Hematopoietic multipotent progenitor cell treated with erythropoietin and hydrocortisone succinate and interleukin-3 and kit ligand, for 17 days (in vitro differentiated cells): ENCODE measurements around the gene DACT3.
A peak's percentile ranks its signal among the peaks of the same experiment; 100 is the strongest.

Experiments used
- DNase-seq: peaks from one replicate; pipeline ENCODE4 v3.0.0-alpha.2; 2015; ENCODE audit warnings: low spot score

DACT3 gene

DNA sequence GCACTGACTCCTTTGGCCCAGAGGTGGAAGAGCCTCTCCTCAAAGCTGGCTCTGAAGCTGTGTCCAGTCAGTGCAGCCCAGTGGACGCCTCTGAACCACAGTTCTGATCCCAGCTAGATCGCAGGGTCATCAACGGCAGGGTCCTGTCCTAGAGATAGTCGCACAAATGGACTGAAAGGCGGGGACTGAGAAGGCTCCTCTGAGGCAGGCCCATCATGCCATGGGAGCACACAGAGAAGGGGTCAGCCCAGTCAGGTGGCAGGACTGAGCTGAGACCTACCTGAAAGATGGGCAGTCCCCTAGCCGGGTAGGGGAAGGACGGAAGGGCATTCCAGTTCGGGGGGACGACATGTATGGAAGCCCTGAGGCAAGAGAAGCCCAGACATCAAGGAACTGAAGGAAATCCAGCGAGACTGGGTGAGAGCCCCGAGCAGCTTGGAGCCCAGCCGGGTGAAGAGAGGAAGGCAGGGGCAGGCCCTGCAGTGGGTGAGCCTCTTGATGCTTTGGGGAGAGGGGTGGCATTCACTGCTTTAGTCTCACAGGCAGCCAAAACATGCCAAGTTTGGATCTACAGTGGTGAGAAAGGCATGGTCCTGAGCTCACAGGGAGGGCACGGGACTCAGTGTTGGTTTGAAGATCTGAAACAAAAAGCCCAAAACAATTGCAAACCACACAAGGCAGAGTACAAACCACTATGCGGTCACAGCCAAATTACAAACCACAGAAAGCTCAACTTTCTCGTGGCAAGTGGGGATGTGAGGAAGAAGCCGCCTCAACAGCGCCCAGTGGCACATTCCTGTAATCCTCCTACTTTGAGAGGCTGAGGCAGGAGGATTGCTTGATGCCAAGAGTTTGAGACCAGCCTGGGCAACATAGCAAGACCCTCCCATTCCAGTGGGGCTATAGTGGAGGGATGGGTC is 49.9 kb downstream of the DACT3 start:
- no peak for DNase-seq

DNA sequence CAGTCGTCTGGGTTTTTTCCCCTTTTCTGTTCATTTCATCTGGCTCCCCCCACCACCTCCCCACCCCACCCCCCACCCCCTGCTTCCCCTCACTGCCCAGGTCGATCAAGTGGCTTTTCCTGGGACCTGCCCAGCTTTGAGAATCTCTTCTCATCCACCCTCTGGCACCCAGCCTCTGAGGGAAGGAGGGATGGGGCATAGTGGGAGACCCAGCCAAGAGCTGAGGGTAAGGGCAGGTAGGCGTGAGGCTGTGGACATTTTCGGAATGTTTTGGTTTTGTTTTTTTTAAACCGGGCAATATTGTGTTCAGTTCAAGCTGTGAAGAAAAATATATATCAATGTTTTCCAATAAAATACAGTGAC is 50.6 kb downstream of the DACT3 start:
- no peak for DNase-seq

DNA sequence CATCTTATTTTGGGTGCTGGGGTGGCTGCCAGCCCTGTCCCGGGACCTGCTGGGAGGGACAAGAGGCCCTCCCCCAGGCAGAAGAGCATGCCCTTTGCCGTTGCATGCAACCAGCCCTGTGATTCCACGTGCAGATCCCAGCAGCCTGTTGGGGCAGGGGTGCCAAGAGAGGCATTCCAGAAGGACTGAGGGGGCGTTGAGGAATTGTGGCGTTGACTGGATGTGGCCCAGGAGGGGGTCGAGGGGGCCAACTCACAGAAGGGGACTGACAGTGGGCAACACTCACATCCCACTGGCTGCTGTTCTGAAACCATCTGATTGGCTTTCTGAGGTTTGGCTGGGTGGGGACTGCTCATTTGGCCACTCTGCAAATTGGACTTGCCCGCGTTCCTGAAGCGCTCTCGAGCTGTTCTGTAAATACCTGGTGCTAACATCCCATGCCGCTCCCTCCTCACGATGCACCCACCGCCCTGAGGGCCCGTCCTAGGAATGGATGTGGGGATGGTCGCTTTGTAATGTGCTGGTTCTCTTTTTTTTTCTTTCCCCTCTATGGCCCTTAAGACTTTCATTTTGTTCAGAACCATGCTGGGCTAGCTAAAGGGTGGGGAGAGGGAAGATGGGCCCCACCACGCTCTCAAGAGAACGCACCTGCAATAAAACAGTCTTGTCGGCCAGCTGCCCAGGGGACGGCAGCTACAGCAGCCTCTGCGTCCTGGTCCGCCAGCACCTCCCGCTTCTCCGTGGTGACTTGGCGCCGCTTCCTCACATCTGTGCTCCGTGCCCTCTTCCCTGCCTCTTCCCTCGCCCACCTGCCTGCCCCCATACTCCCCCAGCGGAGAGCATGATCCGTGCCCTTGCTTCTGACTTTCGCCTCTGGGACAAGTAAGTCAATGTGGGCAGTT is 51.2 kb downstream of the DACT3 start:
- no peak for DNase-seq

DNA sequence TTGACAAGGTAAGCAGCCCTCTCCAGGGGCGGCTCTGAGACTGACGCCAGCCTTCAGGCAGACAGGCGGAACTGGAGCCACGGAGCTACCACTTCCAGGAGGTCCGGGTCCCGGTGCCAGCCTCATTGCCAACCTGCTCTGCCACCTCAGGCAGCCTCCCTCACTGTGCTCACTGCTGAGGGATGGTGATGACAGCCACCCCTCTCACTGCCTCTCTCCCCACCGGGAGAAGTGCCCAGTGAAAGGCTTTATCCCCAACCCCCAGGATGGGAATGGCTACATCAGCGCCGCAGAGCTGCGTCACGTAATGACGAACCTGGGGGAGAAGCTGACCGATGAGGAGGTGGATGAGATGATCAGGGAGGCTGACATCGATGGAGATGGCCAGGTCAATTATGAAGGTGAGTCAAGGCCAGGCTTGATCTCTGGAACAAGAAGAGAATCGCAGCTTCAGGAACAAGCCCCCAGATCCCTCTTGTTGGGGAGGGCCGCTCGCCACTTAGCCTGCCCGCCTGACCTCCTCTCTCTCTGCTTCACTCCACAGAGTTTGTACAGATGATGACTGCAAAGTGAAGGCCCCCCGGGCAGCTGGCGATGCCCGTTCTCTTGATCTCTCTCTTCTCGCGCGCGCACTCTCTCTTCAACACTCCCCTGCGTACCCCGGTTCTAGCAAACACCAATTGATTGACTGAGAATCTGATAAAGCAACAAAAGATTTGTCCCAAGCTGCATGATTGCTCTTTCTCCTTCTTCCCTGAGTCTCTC is 52.2 kb downstream of the DACT3 start:
- DNase-seq, result no peak

DNA sequence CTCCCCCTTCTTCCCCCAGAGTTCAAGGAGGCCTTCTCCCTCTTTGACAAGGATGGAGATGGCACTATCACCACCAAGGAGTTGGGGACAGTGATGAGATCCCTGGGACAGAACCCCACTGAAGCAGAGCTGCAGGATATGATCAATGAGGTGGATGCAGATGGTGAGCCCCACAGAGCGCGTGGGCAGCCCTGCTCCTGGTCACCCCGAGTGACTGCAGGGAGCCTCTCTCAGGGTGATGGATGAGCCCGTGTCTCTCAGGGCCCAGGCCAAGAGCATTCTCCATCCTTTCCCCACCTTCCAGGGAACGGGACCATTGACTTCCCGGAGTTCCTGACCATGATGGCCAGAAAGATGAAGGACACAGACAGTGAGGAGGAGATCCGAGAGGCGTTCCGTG is 52.8 kb downstream of the DACT3 start:
- no peak for DNase-seq

DNA sequence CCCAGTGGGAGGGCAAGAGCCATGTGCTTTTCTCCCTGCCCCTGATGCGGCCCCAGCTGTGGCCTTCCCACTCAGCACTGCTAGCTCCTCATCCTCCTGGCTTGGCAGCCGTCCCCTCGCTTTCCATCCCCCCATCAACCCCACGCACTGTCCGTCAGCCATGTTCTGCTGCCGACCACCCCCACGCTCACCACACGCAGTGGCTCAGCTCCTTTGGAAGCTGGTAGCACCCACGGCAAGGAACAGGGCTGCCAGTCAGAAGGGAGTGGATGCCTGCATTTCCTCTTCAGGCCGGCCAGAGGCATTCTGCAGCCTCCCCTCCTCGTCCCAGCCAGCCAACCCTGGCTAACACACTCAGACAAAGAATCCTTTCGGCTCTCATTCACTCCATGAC is 53.5 kb downstream of the DACT3 start:
- DNase-seq, result no peak

DNA sequence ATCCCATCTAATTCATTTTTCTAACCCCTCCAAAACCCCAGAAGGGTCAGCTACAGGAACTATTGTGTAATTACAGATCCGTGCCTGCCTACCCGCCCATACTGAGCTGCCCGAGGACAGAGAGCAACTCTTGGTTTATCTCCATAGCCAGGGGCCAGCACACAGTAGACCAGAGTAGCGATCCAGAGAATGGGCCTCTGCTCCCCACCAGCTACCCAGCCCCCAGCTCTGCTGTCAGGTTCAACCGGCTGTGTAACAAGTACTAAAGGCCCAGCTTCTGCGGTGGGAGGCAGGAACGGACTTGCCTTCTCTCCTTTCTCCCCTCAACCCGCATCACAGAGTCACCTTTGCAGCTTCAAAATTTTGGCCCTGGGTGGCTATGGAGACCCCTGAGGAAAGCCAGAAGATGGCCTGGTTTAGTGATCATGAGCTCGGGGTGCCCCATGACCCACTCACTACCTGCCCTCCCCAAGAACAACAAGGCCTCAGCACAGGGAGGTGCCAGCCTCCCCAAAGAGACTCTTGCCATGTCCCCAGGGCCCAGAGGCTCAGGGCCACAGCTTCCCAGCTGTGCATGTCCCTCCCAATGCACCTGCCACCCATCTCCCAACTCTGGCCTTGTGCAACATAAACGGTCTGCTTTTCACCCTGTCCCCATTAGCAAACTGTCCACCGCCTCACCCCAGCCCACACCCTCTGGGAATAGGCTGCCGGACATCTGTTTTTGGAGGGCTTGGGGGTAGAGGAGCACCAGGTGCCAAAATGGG is 54.1 kb downstream of the DACT3 start:
- DNase-seq, result no peak

DNA sequence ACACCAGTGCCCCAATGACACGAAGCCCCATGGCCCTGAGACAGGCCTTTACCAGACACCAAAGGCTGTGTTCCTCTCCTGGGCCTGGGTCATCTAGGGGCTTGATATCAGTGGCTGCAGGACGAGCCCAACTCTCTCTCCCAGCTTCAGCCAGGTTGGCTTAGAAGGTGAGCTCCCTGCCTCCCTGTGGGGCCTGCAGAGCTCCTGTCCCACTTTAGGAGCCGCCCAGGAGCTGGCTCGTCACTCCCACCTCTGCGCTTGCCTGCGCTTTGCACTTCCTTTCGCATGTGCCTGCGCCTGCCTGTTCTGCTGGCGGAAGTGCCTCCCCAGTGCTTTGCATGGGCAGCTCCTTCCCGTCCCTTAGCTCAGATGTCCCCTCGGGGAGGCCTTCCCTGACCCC is 55.0 kb downstream of the DACT3 start:
- no peak for DNase-seq

DNA sequence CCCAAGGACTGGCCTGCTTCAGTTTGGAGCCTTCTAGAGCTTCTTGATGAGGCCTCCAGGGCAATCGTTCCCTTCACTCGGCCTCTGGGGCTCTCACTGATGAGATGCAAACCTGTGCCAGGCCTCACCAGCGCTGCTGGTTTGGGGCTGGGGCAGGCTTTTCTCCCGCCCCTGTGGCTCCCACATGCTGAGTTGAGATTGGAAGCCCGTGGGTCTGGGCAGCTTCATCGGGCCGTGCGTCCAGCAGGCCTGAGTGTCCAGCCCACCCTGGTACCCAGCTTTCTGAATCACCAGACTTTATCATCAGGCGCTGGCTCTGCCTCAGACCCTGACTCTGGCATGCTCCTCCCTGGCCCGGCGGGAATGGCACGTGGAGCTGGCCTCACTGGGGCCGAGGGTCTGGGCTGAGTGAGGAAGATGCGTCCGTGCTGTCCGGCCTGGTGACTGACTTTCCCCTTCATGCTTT is 55.6 kb downstream of the DACT3 start:
- no peak for DNase-seq

DNA sequence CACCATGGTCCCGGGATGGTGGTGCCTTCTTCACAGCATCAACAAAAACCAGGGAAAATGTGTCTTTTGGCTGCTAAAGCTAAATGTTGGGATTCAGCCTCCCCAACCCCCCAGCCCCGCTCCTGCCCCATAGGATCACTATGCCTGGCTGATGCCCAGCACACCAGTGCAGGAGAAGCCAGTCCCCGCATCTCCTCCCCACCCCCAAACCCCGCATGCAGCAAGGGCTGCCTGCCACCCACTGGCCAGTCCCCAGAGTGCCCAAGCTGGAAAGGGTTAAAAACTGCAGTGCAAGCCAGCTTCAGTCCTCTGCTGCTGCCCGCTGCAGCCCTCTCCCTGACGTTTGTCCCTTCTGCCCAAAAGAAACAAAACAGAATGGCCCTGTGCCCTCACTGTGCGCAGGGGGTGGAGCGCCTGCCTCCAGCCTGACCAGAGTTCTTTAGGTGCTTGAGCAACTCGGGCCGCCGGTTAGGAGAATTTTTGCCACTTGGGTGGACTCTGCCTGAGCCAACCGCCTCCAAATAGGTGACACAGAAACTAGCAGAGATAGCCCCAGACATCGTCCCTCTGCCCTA is 56.1 kb downstream of the DACT3 start:
- DNase-seq, result no peak

DNA sequence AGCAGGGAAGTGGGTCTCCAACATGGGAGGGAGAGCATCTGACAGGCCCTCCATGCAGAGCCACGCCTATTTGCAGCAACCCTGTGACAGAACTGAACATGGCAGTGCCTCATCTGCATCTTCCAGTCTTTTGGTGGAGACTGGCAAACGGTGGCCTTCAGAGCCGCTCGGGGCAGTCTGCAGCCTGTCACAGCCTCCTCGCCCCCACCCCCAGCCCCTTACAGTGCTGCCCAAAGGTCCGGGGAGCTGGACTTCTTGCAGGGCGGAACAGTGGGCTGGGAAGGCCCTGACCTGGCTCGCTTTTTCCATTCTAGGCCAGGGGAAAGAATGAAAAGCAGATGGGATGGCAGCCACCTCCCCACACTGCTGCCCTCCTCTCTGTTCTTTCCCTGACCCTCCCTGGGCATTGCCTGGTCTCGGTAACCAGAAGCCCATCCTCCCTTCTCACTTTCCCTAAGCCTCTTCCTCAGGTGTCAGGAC is 57.2 kb downstream of the DACT3 start:
- no peak for DNase-seq

DNA sequence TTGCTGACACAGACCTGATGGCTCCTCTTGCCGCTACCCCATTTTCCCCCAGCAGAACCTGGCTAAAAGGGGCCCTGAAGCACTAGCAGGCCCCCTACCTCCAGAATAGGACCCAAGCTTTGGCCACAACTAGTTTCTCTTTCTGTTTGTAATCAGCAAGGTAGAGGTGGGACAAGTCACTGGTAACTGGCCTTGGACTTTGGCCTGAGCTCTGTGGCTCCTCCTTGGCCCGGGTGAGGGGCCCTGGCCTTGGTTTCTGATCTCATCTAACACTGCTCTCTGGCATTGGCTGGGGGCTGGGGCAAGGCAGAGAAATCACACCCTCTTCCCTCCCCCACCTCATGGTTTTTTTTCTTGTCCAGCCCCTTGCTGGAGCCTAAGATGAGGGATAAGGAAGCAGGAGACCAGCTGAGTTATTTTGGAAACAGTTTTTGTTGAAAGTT is 57.8 kb downstream of the DACT3 start:
- DNase-seq, result no peak

DNA sequence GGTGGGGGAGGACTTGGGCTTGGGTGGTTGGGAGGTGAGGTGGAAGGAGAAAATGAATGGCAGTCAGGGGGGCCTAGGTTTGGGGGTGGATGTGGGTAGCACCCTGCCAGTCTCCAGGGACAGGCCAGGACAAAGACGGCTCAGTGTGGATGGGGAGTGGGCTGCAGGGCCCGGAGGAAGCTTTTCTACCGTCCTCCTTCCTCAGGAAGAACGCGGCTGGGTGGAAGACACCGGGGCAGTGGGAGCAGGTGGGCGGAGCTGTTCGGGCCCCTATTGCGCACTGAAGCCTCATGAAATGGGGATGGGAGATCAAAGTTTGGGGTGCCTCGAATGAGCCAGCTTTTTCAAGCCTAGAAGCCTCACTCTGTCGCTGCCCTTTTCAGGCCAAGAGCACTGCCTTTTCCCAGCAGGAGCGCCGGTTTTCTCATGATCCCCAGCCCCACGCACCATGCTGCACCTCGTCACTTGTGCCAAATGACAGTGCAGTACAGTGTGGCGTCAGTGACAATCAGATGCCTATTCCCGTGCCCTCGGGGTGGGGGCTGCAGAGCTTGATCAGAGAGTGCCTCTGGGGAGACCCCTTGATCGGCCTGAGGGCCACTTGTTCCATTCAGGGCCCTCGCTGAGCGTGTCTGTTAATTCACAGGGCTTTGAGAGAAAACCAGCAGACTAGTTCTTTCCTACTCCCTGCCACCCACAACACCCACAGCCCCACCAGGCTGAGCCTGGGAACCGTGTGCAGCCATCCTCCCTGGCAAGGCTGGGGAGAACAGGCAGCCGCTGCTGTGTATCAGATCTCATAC is 58.4 kb downstream of the DACT3 start:
- peak; percentile 15 for DNase-seq

DNA sequence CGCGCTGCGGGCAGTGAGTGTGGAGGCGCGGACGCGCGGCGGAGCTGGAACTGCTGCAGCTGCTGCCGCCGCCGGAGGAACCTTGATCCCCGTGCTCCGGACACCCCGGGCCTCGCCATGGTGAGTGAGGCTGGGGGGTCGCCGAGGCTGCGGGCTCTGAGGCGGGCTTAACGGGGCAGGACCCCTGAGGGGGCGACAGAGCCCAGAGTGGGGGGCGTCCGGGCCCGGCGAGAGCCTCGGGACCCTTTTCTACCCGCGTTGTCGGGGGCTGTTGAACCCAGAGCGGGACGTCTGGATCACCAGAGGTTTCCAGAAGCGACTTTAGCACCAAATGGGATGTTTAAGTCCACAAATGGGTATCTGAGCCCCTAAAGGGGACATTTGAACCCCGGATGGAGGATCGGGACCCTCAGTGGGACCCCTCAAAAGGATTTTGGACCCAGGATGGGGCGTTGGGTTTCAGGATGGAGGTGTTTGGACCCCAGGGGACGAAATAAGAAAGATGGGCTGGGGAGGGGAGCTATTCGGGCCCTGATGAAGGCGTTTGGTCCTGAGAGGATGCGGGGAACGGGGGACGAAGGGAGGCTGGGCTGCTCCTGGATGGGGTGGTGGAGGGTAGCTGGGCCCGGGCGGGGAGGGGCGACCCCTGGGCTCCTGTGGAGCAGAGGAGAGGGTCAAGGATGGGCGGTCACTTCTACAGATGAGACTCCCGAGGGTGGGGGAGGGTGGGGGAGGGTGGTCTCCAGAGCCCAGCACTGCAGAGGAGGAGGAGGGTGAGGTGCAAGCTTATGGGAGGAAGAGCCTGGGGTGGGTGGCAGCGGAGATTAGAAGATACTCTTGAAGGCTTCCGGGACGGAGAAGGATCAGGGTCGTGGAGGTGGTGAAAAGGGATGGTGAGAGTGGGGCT is 59.4 kb downstream of the DACT3 start, which contains the start of gene CALM3:
TSS of gene CALM3 (plus strand) at position 13 of the 907 bp plus-strand sequence. CDS start at position 118, 105 bp downstream.
- DNase-seq, result no peak

DNA sequence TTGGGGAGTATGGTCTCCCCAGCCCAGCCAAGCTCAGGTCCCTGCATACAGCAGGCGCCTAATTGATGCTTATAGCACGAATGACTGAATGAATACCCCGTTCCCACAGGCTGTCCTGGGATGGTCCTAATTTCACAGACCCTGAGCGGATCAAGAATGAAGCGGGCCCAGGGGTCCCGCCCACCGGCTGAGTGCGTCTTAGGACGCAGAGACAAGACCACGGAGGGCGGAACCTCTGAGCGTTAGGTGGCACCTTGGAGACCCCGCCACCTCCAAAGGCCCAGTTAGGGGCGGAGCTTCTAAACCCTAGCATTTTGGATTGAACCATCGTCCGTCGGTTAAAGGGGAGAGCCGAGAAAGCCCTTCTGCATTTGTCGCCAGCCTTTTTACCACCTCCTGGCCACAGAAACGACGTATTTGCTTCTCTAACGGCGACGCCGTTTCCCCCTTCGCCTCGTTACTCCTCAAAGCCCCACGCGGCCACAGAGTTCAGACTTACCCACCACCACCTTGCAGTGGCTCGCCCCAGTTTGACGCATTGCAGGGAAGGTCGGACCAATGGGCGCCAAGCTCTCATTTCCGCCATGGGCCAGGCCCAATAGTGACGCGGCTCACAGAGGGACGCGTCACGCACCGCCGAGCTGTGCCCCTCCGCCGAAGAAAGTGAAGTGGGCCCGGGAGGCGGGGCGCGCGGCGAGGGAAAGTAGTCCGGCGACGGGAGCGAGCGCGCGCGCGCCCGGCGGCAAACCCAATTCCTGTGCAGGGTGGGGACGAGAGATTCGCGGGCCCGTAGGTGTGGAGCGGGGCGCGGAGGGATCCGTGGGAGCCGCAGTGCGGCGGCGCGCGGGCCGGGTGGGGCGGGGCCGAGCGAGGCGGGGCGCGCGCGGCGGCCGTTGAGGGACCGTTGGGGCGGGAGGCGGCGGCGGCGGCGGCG is 60.3 kb downstream of the DACT3 start:
- DNase-seq, result peak; percentile 97

DNA sequence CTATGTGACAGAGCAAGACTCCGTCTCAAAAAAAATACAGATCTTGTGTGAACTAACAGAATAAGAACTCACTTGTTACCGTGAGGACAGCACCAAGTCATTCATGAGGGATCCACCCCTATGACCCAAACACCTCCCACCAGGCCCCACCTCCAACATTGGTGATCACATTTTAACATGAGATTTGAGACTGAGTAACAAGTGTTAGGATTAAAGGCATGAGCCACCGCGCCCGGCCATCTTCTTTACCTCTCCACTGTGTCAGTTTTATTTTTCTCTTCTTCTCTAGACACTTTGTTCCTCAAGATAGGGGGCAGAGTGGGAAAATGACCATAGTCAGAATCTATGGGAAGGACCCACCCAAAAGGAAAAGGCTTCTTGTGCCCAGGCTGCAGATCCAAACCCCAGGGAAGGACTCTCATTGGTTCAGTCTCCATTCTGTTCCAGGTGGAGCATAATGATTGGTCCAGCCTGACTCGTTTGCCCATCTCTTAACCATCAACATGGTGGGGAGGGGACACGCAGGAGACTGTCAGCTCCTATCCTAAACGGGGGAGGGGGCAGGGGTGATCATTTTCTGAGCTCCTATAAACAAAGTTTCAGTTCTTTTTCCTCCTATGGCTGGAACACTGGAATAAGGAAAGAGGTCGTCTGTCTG is 61.1 kb downstream of the DACT3 start:
- DNase-seq, result no peak

DNA sequence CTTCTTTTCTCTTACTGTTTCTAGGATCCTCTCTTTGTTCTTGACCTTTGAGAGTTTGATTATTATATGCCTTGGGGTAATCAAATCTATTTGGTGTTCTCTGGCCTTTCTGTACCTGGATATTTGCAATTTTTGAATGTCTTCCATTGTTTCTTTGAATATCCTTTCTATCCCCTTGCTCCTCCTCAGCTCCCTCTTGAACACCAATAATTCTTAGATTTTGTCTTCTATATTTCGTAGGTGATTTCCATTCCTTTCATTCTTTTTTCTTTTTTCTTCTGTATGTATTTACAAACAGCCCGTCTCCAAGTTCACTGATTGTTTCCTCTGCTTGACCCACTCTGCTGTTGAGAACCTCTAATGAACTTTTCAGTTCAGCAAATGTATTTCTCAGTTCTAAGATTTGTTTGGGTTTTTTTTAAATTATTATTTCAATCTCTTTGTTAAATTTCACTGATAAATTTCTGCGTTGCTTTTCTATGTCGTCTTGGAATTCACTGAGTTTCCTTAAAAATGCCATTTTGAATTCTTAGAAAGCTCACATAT is 62.5 kb downstream of the DACT3 start:
- DNase-seq, result no peak
